ENCODE measurements around the gene FAU.

Gene FAU

DNA sequence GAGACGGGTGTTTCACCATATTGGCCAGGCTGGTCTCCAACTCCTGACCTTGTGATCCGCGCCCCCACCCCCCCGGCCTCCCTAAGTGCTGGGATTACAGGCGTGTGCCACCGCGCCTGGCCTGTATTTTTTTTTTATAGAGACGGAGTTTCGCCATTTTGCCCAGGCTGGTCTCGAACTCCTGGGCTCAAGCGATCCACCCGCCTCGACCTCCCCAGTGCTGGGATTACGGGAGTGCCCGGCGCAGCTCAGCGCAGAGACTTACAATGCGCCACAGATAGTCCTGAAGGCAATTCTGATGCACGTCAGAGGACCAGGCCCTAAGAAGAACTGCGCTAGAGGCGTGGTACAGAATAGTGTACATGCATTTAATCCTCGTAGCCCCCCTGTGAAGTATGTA is 26.5 kb downstream of the FAU start:
- TF ChIP-seq SIN3A (IDR thresholded peaks at IDR 0.05; ENCODE audit: borderline replicate concordance, insufficient read depth, low read length) (no peak), POLR2AphosphoS5 (IDR thresholded peaks at IDR 0.05; ENCODE audit: low read depth, low read length) (no peak), TAF1 (IDR thresholded peaks at IDR 0.05; ENCODE audit: borderline replicate concordance, insufficient read depth, low read length) (no peak), FOXP2 (optimal IDR thresholded peaks at IDR 0.05; ENCODE audit: borderline replicate concordance, extremely low read depth, extremely low read length, insufficient read depth) (no peak)
- TF ChIP-seq, protein P1, sequence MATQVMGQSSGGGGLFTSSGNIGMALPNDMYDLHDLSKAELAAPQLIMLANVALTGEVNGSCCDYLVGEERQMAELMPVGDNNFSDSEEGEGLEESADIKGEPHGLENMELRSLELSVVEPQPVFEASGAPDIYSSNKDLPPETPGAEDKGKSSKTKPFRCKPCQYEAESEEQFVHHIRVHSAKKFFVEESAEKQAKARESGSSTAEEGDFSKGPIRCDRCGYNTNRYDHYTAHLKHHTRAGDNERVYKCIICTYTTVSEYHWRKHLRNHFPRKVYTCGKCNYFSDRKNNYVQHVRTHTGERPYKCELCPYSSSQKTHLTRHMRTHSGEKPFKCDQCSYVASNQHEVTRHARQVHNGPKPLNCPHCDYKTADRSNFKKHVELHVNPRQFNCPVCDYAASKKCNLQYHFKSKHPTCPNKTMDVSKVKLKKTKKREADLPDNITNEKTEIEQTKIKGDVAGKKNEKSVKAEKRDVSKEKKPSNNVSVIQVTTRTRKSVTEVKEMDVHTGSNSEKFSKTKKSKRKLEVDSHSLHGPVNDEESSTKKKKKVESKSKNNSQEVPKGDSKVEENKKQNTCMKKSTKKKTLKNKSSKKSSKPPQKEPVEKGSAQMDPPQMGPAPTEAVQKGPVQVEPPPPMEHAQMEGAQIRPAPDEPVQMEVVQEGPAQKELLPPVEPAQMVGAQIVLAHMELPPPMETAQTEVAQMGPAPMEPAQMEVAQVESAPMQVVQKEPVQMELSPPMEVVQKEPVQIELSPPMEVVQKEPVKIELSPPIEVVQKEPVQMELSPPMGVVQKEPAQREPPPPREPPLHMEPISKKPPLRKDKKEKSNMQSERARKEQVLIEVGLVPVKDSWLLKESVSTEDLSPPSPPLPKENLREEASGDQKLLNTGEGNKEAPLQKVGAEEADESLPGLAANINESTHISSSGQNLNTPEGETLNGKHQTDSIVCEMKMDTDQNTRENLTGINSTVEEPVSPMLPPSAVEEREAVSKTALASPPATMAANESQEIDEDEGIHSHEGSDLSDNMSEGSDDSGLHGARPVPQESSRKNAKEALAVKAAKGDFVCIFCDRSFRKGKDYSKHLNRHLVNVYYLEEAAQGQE (IDR thresholded peaks at IDR 0.05; ENCODE audit: insufficient read depth in 1 of 2, low read depth in 2 of 2, low read length in 2 of 2) = no peak

DNA sequence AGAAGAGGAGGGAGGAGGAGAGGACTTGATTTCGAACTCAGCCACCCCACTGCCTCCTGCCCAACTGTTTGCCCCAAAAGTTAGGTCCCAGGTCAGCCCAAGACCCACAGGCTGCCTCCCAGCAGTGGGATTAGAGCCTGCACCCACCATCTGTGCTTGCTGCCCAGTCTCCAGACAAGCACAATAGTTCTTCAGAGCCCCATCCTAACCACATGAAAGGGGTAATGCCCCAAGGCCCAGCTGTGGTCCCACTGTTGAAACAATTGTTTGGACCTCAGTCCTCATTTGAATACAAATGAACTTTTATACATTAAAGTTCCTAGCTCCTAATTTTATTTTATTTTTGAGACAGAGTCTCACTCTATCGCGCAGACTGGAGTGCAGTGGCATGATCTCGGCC is 31.3 kb downstream of the FAU start:
- 0 out of 2 replicates have a peak, but pooled peaks have one; percentile 14 for TF ChIP-seq POLR2AphosphoS5 (IDR thresholded peaks at IDR 0.05; ENCODE audit: low read depth, low read length)
- no peak for TF ChIP-seq TAF1 (IDR thresholded peaks at IDR 0.05; ENCODE audit: borderline replicate concordance, insufficient read depth, low read length)

DNA sequence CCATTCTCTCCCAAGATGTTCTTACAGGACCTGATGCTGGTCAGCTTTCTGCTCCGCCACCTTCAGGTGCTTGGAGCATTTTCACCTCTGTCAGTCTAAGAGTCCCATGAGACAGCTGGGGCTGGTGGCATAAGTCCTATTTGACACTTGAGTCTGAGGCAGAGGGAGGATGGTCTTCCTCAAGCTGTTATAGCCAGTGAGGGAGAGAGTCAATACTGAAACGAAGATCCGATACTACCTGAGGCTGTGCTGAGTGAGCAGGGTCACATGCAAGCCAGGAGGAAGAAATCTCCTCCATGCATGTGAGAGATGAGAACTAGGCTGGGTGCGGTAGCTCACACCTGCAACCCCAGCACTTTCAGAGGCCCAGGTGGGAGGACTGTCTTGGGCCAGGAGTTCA is 32.3 kb downstream of the FAU start:
- TF ChIP-seq FOXP2 (optimal IDR thresholded peaks at IDR 0.05; ENCODE audit: borderline replicate concordance, extremely low read depth, extremely low read length, insufficient read depth) = no peak

DNA sequence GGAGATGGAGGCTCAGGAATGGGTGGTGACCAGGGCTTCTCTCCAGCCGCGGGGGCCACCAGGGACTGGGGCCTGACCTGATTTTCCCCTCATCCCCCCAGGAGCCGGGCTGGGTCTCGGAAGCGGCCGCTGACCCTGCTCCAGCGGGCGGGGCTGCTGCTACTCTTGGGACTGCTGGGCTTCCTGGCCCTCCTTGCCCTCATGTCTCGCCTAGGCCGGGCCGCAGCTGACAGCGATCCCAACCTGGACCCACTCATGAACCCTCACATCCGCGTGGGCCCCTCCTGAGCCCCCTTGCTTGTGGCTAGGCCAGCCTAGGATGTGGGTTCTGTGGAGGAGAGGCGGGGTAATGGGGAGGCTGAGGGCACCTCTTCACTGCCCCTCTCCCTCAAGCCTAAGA is 34.1 kb downstream of the FAU start:
- no peak for TF ChIP-seq TAF1 (IDR thresholded peaks at IDR 0.05; ENCODE audit: borderline replicate concordance, insufficient read depth, low read length)
- TF ChIP-seq SIN3A (IDR thresholded peaks at IDR 0.05; ENCODE audit: borderline replicate concordance, insufficient read depth, low read length) = no peak
- no peak for TF ChIP-seq FOXP2 (optimal IDR thresholded peaks at IDR 0.05; ENCODE audit: borderline replicate concordance, extremely low read depth, extremely low read length, insufficient read depth)
- TF ChIP-seq, protein P1 (IDR thresholded peaks at IDR 0.05; ENCODE audit: insufficient read depth in 1 of 2, low read depth in 2 of 2, low read length in 2 of 2) = no peak

DNA sequence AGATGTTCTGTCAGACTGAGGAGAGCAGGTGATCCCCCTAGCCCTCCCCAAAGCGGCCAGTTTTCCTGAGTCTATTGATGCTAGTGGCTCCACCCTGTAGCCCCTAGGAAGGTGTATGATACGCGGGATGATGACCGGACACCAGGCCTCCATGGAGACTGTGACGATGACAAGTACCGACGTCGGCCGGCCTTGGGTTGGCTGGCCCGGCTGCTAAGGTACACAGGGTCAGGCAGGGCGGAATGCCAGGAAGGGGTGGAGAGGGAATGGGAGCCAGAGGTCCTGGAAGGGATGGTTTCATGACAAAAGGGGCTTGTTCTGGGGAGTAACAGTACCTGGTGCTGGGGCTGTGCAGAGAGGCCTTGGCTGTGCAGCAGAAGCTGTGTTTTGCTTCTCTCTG is 34.7 kb downstream of the FAU start:
- TF ChIP-seq SIN3A (IDR thresholded peaks at IDR 0.05; ENCODE audit: borderline replicate concordance, insufficient read depth, low read length) (no peak), POLR2AphosphoS5 (IDR thresholded peaks at IDR 0.05; ENCODE audit: low read depth, low read length) (no peak), FOXP2 (optimal IDR thresholded peaks at IDR 0.05; ENCODE audit: borderline replicate concordance, extremely low read depth, extremely low read length, insufficient read depth) (no peak), TAF1 (IDR thresholded peaks at IDR 0.05; ENCODE audit: borderline replicate concordance, insufficient read depth, low read length) (no peak)
- TF ChIP-seq, protein P1 (IDR thresholded peaks at IDR 0.05; ENCODE audit: insufficient read depth in 1 of 2, low read depth in 2 of 2, low read length in 2 of 2) = no peak

DNA sequence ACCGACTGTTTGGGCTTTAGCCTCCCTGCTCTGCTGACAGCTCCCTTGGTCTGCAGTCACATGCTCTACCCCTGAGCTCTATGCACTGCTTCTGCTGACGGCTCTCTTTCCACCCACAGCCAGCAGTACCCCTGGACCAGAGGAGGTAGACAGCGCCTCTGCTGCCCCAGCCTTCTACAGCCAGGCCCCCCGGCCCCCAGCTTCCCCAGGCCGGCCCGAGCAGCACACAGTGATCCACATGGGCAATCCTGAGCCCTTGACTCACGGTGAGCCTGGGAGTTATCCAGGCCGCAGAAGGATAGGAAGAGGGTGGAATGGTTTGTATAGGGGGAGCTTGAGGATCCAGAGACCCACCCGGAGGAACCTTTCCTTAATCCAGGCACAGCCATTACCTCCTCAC is 35.1 kb downstream of the FAU start:
- TF ChIP-seq TAF1 (IDR thresholded peaks at IDR 0.05; ENCODE audit: borderline replicate concordance, insufficient read depth, low read length) (no peak), SIN3A (IDR thresholded peaks at IDR 0.05; ENCODE audit: borderline replicate concordance, insufficient read depth, low read length) (no peak), FOXP2 (optimal IDR thresholded peaks at IDR 0.05; ENCODE audit: borderline replicate concordance, extremely low read depth, extremely low read length, insufficient read depth) (no peak)
- TF ChIP-seq, protein P1 (IDR thresholded peaks at IDR 0.05; ENCODE audit: insufficient read depth in 1 of 2, low read depth in 2 of 2, low read length in 2 of 2) = no peak
